HG02943 (cell line): ENCODE measurements around the gene ACSM6.
"Not testable (repeated sequence)": the region's sequence is repeated elsewhere in the genome, so short reads cannot be mapped to it uniquely, and the experiment has no call there.

Source experiments
- ATAC-seq: cut with Tn5 transposase; IDR thresholded peaks from one replicate; pipeline ENCODE4 v1.9.1; 2021; ENCODE audit warnings: mild to moderate bottlenecking, low read depth, moderate library complexity; ENCODE audit not compliant: unreplicated experiment

ACSM6 gene, protein sequence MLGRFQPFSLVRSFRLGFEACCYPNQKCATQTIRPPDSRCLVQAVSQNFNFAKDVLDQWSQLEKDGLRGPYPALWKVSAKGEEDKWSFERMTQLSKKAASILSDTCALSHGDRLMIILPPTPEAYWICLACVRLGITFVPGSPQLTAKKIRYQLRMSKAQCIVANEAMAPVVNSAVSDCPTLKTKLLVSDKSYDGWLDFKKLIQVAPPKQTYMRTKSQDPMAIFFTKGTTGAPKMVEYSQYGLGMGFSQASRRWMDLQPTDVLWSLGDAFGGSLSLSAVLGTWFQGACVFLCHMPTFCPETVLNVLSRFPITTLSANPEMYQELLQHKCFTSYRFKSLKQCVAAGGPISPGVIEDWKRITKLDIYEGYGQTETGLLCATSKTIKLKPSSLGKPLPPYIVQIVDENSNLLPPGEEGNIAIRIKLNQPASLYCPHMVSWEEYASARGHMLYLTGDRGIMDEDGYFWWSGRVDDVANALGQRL

GRCh38 chr10:95193944-95194343, at the start of gene ACSM6:
ACSM6 (plus strand) TSS chr10:95194238; CDS start chr10:95194486, 248 bp downstream.
- ATAC-seq, result no peak

- no peak for ATAC-seq
Observed at GRCh38 chr10:95168694-95169093, 25.3 kb upstream of the ACSM6 start.

DNA sequence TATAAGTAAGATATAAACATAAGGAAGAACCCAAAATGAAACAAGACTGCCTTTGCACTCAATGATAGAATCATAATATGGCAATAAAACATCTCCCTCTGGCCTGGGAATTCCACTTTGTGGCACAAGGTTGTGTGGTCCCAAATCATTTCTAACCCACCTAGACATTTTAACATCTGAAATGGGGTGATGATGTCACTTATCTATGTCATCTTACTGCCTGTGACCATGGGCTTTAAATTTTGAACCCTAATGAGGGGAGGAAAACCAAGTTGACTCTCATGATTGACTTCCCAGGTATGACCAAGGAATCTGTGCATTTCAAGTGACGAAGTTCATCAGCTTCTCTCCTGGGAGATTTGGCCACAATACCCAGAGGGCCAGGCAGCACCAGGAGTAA, 24.5 kb upstream of the ACSM6 start:
- ATAC-seq, result no peak

DNA sequence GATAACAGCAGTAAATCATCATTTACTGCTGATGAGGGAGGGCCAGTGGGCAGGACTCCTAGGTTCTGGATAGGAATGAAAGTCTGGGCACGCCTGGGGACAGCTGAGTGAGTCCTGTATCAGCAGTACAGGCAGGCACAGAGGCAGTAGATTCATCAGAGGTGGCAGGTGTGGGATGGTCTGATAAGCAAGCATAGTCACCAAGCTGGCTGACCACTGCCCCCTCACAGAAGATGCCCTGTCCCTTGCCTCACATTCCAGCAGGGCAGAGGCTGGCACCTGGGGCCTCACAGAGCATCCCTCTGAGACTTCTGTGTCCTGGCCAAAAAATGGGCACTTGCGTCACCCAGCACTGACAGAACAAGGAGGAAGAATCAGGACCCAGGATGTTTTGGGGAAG, 23.2 kb upstream of the ACSM6 start:
- no peak for ATAC-seq

DNA sequence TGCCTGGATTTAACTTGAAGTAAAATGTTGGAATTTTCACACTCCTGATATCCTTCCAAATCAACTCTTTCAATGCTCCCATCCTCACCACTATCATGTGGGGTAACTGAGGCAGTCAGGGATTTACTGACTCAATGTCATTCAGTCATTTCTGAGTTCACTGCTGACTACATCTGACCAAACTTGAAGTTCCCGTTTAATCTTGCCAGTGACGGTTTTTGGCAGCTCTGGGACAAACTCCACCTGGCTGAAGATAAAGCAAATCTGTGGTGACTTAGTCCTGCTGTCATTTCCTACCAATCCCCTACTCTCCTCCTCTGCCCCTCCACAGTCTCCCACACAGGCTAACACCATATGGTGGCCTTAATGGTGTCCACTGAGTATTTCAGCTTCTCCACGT, 22.7 kb upstream of the ACSM6 start:
- no peak for ATAC-seq

DNA sequence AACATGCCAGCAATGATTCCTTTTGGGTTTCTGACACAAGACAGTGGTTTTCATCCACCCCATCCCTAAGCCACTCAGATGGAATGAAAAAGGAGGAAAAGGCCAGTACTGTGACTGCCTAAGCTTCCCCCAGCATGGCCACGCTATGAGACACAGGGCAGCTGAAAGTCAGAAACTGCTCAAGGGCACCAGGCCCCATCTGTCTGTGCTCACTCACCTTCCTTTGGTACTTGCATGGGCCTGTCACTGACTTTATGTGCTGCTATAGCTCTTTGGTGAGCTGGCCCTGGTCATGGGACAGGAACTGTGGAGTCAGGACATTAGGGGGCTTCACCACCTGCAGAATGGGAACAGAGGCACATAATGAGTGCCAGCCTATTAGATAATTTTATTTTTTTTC, 21.2 kb upstream of the ACSM6 start:
- ATAC-seq, result no peak

GRCh38 chr10:95176101-95176500, 17.9 kb upstream of the ACSM6 start:
- no peak for ATAC-seq

GRCh38 chr10:95177429-95177828, 16.6 kb upstream of the ACSM6 start:
- ATAC-seq, result no peak

- no peak for ATAC-seq
Observed at GRCh38 chr10:95178266-95178665, 15.8 kb upstream of the ACSM6 start.

GRCh38 chr10:95178797-95179196, 15.2 kb upstream of the ACSM6 start:
- no peak for ATAC-seq

DNA sequence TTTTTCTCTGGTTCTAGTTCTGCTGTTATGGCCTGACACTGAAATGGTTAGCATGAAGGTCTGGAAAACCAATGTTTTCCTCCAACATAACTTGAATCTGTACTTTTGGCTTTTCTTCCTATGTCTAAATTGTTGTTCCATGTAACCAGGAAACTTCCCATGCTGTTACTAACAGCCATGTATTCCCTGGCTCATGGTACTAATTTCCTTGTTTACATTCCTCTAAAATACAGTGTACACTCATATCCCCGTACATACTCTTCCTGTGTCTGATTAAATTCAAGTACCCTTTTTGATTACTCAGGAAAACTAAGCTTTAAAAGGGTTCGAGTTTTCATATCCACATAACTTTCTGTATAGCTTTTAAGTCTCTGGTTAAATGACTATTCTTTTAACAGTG, 12.3 kb upstream of the ACSM6 start:
- ATAC-seq, result no peak

- ATAC-seq, result peak; percentile 92
Observed at GRCh38 chr10:95183271-95184230, 10.5 kb upstream of the ACSM6 start.

GRCh38 chr10:95187617-95188016, 6.4 kb upstream of the ACSM6 start:
- no peak for ATAC-seq

DNA sequence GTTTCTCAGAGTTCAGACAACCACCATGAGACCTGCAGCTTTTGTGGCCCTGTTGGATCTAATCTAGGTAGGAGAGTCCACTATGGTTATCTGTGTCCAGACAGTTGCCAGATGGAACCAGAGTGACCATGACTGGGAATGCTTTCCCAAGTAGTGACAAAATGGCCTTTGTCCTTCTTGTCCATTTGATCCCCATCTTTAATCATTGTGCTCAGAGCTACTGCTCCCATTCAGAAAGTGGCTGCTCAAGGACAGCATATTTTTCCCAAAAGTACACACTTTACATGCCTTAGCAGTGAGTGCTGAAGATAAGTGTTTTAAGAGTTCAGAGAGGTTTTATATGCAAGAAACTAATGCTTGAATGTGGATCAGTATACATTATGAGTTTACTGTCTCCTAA, 5.4 kb upstream of the ACSM6 start:
- no peak for ATAC-seq

- ATAC-seq, result no peak
Observed at GRCh38 chr10:95196046-95196445, 2.0 kb downstream of the ACSM6 start.

- no peak for ATAC-seq
Observed at GRCh38 chr10:95201736-95202135, 7.7 kb downstream of the ACSM6 start.

- ATAC-seq, result not testable (repeated sequence)
Observed at GRCh38 chr10:95202865-95203264, 8.8 kb downstream of the ACSM6 start.

- ATAC-seq, result no peak
Observed at GRCh38 chr10:95208702-95209391, 14.8 kb downstream of the ACSM6 start.

GRCh38 chr10:95209509-95210127, 15.6 kb downstream of the ACSM6 start:
- ATAC-seq, result no peak

DNA sequence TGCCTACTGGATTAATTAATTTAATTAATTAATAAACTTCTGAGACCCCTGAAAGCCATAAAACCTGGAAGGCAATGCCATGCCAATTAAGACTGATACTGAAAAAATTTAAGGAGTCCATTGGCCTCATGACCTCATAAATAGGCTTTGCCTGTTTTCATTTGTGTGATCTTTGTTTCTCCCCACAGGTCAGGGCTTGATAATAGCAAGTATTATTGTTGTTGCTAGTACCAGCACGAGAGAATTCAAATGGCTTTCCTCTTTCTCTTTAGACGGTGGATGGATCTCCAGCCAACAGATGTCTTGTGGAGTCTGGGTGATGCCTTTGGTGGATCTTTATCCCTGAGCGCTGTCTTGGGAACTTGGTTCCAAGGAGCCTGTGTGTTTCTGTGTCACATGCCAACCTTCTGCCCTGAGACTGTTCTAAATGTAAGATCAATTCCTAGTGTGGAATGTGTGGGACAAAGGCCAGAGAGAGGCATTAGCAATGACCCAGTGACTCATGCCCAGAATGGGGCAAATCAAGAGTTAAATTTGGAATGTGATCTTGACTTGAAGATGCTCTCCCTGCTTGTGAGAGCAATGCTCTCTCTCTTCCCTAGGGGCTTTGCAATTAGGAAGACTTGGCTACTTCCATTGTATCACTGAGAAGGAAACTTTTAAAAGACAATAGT, 17.7 kb downstream of the ACSM6 start:
- no peak for ATAC-seq
